ENCODE data around the gene MRPL53.
"Not testable (repeated sequence)": the region's sequence is repeated elsewhere in the genome, so short reads cannot be mapped to it uniquely, and the experiment has no call there.

MRPL53 gene

DNA sequence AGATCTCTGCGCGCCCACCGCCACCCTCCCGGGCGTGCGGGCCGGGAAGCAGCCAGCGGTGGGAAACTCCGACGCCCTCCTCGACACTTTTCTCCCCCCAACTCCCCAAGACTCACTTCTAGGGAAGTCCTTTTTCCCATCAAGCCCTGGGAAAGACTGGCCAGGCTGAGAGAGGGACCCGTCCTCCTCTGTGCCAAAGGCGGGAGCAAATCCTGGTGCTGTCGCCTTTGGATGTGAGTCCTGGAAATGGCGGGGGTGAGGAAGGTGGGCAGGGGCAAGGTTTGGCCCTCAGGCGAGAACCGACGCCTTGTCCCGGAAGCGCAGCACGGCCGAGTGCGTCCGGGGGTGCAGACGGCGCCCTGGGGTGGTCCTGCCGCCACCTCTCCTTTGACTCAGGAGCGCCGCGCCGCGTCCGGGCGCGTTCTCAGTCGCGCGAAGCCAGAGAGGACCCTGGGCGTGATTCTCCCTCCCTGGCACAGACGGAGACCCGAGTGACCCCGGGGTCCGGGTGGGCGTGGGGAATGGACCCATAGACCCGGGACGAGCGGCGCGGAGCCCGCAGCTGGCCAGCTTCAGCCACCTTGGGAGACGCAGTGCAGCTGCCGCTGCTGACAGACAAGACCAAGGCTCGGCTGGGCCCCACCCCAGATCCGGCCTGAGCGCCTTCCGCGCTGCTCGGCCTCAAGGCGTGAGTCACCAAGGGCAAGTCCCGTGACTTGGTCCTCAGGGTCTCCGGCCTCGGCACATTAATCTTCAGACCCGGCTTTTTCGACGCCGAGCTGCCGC is 30.4 kb upstream of the MRPL53 start:
- DNase-seq, result peak in 3 of 51 donors; percentile 1 to 18 (median 3)

DNA sequence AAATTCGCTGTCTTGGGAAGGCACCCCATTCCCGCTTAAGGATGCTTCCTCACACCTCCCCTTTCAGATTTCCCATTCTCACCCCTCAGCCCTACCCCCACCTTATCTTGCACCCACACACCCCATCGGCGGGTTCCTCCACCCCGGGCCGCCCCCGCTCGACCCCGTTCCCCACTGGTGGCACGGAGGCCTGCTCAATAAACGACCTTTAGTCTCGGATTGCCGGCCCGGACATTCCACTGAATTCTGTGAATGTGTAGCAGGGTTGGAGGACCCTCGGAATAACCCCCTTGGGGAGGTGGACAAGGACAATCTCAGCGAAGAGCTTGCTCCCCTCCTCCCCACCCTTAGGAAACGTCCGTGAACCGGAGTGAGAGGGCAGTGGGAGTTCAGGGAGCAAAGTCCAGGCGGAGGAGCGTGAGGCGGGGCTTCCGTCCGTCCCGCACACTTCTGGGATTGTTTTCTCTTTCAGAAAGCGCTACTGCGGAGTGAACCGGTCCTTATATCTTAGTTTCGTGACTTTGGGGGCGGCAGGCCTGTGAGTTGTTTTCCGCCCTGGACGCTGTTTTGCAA is 29.8 kb upstream of the MRPL53 start:
- DNase-seq, result no peak

DNA sequence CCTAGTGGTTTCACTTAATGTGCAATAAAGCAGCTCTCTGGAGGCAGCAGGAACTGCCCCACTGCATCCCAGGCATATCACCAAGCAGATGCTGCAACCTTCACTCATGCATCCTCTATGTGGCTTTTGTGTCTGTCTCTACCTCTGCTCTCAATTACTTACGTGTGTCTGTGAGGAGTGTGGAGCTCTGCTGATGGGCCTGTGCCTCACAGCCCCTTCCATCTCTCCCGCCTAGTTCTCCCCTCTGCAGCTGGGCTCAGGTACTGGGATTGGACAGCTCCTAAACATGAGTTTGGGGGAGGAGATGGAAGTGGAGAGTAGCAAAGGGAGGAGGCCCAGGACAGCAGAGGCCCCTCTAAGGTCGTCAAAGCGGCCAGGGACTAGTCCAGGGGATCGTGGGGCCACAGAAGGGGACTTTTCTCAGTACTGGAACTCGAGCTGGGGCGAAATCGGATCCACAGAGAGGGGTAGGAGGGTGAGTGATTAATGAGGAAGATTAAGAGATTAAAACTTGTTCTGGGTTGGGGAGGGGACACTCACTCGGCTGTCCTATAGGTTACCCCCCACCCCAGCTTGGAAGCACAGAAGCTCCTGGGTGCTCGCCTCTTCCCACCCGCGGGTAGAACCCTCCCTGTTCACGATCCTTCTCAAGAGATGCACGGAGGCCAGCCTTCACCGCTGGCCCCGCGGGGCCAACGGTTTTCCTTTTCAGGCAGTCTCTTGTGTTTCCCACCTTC is 29.0 kb upstream of the MRPL53 start:
- DNase-seq, result no peak

DNA sequence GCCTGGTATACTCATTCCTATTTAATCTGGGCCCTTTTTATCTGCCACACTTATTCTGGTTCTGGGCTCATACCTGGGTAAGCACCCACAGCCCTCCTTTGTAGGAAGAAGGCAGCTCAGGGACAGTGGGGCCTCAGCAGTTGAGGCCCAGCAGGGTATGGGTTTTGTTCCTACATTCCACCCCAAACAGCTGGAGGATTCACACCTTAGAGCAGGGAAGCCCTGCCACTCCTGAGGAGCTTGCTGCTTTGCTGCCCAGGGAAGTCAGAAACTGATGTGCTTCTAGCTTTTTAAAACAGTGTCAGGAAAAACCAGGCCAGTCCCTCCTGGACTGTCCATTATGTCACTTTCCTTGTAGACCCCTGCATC is 28.1 kb upstream of the MRPL53 start:
- DNase-seq, result no peak

DNA sequence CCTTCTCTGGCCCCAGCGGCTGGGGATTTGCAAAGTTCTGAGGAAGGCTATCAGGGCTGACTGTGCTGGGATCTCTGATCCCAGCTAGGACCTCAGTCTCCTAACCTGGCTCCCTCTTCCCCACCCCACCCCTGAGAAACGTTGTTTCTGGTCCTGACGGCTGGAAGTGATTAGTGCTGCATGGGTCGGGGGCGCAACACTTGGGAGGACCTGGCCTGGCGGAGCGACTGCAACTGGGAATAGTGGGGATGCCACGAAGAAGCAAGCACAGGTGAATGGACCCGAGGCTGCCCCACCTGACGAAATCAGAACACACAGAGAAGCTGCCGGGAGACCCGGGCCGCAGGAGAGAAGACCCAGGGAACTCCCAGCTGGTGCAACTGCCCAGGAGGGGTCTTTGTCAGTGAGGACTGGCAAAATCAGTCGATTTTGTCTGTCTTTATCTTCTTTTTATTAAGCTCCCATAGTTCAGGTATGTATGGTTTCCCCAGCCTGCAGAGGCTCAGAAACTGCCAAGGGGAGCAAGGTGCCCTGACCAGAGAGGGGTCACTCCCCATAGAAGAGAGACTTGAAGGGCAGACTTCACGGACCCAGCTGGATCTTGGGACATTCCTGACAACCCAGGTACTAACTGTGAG is 27.6 kb upstream of the MRPL53 start:
- no peak for DNase-seq

DNA sequence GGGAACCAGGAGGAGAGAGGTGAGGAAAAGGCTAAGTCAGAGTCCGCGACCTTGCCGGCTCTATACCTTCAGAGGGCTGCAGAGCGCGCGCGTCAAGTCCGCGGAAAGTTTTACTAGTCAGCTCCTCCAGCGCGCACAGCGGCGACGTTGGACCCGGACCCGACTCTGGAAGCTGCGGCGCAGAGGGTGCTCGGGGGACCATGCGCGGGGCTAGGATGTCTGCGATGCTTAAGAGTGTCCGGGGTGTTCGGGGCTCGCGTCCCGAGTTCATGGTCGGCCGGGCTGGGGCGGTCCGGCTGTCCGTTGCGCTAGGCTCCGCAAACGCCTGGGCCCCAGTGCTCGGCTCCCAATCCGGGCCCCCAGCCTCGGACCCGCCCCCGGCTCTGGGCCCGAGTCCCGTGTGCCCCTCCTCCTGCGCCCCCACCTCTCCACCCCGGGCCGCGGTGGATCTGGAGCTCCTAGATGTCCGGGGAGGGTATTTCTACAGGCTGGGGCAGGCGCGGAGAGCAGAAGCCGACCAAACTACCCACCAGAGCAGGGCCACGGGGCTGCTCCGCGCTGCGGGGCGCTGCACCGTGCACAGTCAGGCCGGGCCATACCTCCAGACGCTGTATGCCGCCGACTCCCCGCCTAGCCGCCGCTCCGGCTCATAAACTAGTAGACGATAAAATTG is 26.9 kb upstream of the MRPL53 start, which contains the start of gene LBX2:
Gene LBX2 (minus strand): TSS at position 337 of the 673 bp plus-strand sequence. CDS start 66 bp downstream, at position 271.
- no peak for DNase-seq

DNA sequence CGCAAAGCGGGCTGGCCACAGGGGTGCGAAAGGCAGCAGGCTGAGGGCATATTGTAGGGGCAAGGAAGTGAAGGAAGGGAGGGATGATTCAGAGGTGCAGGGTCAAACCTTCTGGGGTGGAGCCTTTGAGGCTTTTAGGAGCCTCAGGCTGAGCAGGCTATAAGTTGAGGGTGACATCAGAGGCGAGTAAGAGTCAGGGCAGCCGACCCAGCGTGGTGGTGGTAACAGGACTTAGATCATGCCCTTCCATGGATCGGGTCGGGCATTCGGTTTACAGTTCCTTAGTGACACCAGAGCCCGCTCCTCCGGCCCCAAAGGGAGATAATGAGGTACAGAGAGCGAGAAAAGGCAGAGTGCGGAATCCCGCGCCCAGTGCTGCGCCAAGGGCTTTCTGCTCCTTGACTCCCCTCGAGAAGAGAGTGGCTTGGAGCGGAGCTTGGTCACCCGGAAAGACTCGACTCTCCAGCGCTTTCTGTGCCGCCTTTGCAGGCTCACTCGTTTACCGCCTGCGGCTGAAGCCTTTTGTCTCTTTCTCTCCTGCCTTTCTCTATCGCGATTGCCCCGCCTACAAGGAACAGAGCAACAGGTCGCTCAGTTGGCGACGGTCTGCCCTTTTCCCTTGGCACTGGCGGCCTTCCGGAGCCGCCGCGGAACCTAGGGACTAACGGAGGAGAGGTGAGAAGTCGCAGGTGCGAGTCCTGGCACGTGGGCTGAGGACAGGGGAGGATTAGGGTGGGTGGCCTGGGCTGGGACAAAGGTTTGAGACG is 26.2 kb upstream of the MRPL53 start:
- DNase-seq, result no peak

DNA sequence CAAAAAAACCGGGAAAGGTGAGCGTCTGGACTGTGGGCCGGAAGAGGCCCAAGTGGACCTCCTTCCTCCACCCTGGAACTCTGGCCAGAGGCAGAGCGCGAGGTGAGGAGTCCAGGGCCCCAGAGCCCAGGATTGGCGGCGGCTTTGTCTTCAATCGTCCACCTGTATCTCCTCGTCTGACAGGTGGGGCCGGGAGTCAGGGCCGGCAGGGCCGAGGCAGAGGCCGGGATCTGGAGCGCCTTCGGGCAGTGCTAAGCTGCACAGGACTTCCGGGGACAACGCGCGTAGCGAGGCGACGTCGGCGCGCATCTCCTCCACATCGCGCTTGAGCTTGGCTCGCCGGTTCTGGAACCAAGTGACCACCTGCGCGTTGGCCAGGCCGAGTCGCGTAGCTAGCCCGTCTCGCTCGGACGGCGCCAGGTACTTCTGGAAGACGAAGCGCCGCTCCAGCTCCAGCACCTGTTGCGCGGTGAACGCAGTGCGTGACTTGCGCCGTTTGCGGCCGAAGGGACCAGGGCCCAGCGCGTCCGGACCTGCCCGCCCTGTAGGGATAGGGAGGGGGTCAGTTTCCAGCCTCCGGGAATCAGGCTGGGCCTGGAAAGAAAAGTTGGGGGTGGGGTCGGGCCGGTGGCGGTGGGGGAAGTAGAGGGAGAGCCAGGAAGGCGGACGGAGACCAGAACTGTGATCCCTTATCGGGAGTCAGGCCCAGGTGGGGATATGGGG is 25.5 kb upstream of the MRPL53 start:
- no peak for DNase-seq

DNA sequence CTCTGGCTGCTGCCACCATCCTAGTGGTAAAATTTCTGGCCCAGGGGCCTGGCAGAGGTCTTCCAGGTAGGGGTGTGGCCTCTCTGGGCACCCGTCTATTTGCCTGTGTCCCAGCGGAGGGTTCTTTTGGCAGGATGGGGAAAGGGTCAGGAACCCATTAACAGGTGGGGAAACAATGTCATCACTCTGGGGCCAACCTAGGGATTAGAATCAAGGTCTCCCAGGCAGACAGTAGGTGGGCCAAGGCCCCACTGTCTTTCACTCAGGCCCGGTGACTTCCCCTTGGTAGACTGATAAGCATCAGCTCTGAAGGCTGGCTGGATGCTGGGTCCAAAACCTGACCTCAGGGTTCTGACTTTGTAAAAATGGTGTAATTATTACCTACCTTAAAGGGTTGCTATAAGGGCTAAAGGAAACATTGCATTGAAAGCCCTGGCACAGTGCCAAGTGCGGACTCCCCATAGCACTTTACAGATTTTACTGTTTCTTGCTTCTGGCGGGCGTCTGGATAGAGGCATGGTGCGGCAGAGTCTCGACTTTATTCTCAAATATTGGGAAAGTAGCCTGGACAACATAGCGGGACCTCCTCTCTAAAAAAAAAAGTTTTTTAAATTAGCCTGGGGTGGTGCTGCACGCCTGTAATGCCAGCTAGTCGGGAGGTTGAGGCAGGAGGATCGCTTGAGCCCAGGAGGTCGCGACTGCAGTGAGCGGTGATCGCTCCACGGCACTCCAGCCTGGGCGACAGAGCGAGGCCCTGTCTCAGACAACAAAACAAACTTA is 24.7 kb upstream of the MRPL53 start:
- no peak for DNase-seq

DNA sequence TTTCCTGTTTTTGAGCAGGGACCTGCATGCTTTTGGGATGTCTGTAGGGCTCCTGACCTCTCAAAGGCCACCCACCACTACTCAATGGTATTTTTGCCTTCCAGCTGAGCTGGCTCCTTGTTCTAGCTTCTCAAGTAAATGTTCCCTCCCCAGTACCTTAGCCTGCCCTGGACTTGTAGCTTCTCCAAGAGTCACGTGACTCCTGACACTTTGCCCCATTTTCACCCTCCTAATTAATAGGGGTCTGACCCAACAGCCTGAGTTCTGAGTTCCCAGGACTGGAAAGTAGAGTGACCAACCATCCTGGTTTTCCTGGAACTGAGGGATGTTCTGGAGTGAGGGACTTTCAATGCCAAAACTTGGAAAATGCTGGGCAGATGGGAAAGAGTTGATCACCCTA is 23.0 kb upstream of the MRPL53 start:
- no peak for DNase-seq

DNA sequence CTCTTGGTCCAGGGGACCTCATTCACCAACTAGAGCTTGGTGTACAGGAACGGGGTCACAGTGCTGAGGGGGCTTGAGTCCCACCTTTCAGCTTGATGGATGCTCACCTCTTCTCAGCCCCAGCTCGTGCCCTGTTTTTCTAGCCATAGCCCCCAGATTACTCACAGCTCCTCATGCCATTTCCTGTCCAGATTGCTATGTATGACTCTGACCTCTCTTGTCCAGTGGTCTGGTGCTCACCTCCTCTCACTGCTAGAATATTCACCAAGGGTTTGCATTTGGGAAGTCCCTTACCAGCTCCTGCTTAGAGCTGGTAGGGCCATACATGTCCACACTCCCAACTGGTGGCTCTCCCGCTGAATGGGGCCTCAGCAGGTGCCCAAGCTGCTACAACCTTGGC is 21.1 kb upstream of the MRPL53 start:
- no peak for DNase-seq

DNA sequence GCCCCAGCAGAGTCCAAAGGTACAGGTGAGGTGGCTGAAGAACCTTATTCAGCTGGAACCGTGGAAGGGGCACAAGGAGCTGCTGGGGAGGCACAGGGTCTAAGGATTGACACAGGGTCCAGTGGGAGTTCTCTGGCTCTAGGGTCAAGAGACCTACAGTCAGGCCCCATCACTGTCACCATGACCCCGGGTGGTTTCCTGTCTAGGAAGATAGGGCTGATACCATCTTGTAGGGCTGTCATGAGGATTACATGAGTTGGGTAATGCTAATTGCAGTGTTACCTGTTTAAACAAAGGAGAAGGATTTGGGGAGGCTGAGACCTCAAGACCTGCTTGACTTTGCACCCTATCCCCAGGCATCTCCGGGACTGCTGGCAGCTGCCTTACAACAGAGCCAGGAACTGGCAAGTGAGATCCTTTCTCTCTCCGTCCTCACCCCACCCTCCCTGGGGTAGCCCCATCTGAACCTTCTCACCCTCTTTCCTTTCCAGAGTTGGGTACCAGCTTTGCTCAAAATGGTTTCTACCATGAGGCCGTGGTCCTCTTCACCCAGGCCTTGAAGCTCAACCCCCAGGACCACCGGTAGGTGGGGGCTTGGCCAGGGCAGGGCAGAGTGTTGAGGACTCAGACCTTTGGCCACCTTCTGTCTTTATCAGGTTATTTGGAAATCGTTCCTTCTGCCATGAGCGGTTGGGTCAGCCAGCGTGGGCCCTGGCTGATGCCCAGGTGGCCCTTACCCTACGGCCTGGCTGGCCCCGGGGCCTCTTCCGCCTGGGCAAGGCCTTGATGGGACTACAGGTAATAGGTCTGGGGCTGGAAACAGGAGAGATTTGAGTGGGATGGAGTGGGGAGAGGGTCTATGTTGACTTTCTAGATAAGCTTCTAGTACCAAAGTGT is 19.4 kb upstream of the MRPL53 start:
- no peak for DNase-seq

DNA sequence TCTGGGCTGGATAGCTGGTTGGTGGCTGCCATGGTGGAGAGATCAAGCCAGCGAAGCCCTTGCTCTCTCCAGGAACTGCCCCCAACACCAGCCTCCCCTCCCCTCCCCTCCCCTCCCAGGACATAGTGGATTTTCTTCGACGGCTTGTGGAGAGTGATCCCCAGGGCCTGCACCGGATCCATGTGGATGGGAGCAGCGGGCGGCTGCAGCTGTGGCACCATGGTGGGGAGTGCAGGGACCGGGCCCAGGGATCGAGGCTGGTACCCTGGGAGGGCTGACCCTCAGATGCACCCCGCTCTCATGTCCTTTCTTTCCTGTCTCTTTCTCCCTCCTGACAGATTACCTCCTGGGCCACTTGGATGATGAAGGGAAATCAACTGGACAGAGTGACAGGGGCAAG is 17.4 kb upstream of the MRPL53 start:
- DNase-seq, result no peak

DNA sequence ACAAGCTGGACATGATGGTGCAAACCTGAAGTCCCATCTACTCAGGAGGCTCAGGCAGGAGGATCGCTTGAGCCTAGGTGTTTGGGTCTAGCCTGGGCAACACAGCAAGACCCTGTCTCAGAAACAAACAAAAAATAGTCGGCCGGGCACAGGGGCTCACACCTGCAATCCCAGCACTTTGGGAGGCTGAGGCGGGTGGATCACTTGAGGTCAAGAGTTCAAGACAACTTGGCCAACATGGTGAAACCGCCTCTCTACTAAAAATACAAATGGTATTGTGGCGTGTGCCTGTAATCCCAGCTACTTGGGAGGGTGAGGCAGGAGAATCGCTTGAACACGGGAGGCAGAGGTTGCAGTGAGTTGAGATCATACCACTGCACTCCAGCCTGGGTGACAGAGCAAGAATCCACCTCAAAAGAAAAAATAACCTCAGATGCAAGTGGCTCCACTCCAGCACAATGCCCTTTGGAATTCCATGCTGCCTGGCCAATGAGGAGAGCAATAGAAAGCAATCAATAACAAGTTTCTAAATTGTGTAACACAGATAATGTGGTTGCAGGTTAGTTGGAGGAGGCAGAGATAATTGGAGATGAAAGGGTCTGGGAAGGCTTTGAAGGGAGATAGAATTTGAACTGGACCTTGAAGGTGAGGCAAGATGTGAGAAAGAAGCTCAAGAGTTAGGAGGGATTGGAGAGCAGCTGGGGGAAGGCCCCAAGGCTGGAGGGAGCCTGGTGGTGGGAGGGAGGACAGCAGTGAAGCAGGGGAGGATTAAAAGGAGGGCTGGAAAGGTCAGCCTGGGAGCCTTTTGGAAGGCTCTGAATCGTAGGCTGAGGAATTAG is 16.4 kb upstream of the MRPL53 start:
- DNase-seq, result no peak

DNA sequence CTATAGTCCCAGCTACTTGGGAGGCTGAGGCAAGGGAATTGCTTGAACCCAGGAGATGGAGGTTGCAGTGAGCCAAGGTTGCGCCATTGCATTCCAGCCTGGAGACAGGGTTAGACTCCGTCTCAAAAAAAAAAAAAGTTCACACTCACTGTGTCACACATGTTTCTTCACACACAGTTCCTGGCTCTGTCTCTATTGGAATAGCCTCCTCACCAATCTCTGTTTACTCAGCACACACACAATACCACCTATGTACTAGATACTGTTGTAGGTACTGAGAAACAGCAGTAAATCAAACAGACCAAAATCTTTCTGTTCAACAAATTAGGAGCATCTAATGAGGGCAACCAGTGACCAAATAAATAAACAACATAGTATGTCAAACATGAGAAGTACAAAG is 13.7 kb upstream of the MRPL53 start:
- no peak for DNase-seq

DNA sequence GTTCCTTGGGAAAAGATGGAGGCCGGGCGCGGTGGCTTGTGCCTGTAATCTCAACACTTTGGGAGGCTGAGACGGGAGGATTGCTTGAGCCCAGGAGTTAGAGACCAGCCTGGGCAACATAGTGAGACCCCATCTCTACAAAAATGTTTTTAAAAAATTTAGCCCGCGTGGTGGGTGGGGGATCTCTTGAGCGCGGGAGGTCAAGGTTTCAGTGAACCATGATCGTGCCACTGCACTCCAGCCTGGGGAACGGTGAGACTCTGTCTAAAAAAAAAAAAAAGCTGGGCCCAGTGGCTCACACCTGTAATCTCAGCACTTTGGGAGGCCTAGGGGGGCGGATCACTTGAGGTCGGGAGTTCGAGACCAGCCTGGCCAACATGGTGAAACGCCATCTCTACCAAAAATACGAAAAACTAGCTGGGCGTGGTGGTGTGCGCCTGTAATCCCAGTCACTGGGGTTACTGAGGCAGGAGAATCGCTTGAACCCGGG is 11.2 kb upstream of the MRPL53 start:
- not testable (repeated sequence) for DNase-seq
